Germinal center (tissue), 1 donor: ENCODE data around the gene UBE2O.
A peak's percentile ranks its signal among the peaks of the same experiment; 100 is the strongest.

Source experiments
- DNase-seq: peaks from one replicate; pipeline ENCODE4 v3.0.0; 2012; ENCODE audit warnings: mixed read lengths, low spot score

The UBE2O gene

GRCh38 chr17:76452660-76453430 is at the start of gene UBE2O:
UBE2O (minus strand) TSS chr17:76453152; CDS start chr17:76453141, 11 bp downstream.
- peak; percentile 96 for DNase-seq

- DNase-seq = no peak
These were observed 48.9 kb upstream of the UBE2O start for GRCh38 chr17:76501827-76502307.

- DNase-seq = peak; percentile 97
These were observed 48.3 kb upstream of the UBE2O start, which contains the start of gene RHBDF2 for GRCh38 chr17:76501018-76501826. RHBDF2 (minus strand) TSS chr17:76501423; CDS start chr17:76481524, 19,899 bp downstream.

- DNase-seq = no peak
These were observed 47.7 kb upstream of the UBE2O start for GRCh38 chr17:76500747-76501017.

GRCh38 chr17:76500074-76500746 is 47.3 kb upstream of the UBE2O start:
- peak; percentile 37 for DNase-seq

- peak; percentile 36 for DNase-seq
These were observed 46.3 kb upstream of the UBE2O start for GRCh38 chr17:76499267-76499667.

- DNase-seq = peak; percentile 70
These were observed 45.9 kb upstream of the UBE2O start for GRCh38 chr17:76498876-76499251.

GRCh38 chr17:76497979-76498875 is 45.3 kb upstream of the UBE2O start:
- DNase-seq = no peak

GRCh38 chr17:76497699-76497978 is 44.7 kb upstream of the UBE2O start:
- DNase-seq = no peak

GRCh38 chr17:76496464-76496863 is 43.5 kb upstream of the UBE2O start:
- no peak for DNase-seq

GRCh38 chr17:76495663-76496400 is 42.9 kb upstream of the UBE2O start:
- DNase-seq = no peak

GRCh38 chr17:76493505-76494167 is 40.7 kb upstream of the UBE2O start:
- peak; percentile 32 for DNase-seq

GRCh38 chr17:76492989-76493501 is 40.1 kb upstream of the UBE2O start:
- DNase-seq = peak; percentile 74

- peak; percentile 60 for DNase-seq
These were observed 39.4 kb upstream of the UBE2O start for GRCh38 chr17:76492123-76492988.

- DNase-seq = no peak
These were observed 38.5 kb upstream of the UBE2O start for GRCh38 chr17:76491271-76492122.

- no peak for DNase-seq
These were observed 37.3 kb upstream of the UBE2O start for GRCh38 chr17:76490112-76490710.

- no peak for DNase-seq
These were observed 34.7 kb upstream of the UBE2O start for GRCh38 chr17:76487451-76488192.
